ENCODE measurements around the gene CAST.

DNA sequence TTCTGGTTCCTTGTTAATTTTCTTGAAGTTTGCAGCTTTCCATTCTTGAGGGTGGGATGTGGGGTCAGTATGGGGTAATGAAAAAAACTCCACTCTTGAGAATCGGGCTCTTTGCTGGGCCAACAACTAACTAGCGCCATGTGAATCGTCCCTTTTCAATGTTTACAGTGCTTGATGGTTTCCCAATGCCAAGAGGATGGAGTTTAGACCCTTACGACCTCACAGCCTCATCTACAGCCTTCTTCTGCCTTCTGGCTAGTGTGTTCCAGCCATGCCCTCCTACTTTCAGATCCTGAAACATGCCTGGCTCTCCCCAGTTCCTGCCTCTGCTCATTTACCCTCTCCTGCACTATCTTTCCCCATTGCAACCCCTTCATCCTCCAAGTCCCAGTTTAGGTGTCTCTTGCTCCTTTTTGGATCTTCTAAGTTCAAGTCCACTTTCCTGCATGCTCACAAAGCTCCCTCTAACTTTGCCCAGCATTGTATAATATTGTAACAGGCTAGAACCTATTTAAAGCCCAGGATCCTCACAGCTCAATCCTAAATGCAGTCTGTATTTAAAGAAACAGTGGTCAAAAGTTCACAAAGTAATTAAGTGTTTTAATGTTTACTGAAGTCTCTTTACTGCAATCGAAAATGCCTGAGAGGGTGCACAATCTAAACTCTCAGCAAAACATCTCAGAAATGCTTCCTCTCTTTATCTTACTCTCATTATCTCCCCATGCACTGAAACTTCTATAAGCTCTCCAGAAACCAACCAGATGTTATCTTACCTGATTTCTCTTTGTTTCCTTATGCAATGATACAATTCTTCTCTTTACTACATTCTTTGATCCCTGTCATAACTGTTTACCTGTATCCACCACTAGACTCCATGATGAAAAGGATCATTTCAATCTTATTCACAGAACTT is 20.6 kb upstream of the CAST start:
- no peak for TF ChIP-seq POLR2A (IDR thresholded peaks at IDR 0.05)
- TF ChIP-seq, protein P1, sequence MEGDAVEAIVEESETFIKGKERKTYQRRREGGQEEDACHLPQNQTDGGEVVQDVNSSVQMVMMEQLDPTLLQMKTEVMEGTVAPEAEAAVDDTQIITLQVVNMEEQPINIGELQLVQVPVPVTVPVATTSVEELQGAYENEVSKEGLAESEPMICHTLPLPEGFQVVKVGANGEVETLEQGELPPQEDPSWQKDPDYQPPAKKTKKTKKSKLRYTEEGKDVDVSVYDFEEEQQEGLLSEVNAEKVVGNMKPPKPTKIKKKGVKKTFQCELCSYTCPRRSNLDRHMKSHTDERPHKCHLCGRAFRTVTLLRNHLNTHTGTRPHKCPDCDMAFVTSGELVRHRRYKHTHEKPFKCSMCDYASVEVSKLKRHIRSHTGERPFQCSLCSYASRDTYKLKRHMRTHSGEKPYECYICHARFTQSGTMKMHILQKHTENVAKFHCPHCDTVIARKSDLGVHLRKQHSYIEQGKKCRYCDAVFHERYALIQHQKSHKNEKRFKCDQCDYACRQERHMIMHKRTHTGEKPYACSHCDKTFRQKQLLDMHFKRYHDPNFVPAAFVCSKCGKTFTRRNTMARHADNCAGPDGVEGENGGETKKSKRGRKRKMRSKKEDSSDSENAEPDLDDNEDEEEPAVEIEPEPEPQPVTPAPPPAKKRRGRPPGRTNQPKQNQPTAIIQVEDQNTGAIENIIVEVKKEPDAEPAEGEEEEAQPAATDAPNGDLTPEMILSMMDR (IDR thresholded peaks at IDR 0.05) = no peak

All from adrenal gland (tissue), 5 donors.